Activated T-cell treated with anti-CD3 and anti-CD28 coated beads, Interleukin-2, amount 50 U/mL, for 48 hours (primary cell): ENCODE results near the gene PQBP1.

ENCODE experiments used
- DNase-seq, 2 experiments: peaks; one replicate each; pipeline ENCODE4 v3.0.0-alpha.2; 2020

PQBP1 gene

DNA sequence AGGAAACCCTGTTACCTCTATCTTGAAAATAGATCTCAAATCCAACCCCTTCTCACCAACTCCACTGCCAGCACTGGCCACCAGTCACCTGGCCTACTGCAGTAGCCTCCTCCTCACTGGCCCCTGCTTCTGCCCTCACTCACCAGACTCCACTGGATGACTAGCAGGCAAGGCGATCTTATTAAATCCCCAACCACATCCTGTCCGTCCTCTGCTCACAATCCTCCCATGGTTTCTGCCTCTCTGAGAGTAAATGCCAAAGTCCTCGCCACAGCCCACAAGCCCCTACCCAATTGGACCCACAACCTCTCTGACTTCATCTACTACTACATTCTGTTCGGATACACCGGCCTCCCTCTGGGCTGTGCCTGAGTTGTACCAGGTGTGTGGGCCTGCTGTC is 26.5 kb downstream of the PQBP1 start:
- no peak for DNase-seq

DNA sequence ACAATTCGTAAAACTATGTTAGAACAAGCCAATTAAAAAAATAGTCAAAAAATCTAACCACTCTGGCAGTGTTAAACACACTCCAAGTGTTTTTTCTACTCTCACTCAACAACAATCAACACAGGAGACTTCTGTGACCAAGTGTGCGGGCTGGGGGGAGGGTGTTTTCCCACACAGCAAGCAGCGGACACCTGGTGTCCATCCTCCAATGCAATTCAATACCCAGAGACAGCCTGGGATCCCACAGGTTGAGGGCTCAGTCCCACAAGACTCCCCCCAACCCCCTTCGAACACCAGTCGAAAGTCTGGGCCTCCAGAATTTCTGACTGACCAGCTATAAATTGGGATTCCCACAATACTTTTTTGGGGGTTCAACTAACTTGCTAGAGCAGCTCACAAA is 29.4 kb downstream of the PQBP1 start:
- DNase-seq, result no peak

DNA sequence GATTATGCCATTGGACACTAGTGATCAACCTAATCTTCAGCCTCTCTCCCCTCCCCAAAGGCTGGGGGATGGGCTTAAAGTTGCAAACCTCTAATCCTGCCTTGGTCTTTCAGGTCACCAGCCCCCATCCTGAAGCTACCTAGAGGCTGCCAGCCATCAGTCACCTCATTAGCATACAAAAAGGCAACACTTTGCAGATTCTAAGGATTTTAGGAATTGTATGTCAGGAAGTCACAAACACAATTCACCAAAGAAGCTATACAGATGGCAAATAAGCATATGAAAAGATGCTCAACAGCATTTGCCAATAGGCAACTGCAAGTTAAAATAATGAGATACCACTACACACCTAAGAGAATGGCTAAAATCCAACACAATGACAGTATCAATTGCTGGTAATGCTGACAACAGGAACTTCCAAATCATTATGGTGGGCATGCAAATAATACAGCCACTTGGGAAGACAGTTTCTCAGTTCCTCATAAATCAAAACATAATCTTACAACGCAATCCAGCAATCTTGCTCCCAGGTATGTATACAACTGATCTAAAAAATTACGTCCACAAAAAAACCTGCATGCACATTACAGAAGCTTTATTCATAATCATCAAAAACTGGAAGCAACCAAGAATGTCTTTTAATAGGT is 30.1 kb downstream of the PQBP1 start:
- no peak for DNase-seq

DNA sequence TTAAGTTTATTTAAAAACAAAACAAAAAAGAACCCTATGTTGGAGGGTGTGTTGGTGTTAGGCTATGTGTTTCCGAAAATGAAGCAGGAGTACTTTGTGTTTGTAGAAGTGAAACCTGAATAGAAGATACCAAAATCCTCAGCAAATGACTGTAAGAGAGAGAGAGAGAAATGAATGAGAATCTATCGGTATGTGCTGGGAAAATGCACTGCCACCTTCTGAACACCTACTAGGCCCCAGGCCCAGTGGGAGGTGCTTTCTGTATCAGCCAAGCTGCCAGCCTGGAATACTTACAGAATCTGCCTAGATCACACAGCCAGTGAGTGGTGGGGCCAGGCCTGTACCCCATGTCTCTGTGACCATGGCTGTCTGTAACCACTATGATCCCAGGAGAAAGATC is 36.0 kb downstream of the PQBP1 start:
- DNase-seq, result peak in 1 of 2 experiments; percentile 59

DNA sequence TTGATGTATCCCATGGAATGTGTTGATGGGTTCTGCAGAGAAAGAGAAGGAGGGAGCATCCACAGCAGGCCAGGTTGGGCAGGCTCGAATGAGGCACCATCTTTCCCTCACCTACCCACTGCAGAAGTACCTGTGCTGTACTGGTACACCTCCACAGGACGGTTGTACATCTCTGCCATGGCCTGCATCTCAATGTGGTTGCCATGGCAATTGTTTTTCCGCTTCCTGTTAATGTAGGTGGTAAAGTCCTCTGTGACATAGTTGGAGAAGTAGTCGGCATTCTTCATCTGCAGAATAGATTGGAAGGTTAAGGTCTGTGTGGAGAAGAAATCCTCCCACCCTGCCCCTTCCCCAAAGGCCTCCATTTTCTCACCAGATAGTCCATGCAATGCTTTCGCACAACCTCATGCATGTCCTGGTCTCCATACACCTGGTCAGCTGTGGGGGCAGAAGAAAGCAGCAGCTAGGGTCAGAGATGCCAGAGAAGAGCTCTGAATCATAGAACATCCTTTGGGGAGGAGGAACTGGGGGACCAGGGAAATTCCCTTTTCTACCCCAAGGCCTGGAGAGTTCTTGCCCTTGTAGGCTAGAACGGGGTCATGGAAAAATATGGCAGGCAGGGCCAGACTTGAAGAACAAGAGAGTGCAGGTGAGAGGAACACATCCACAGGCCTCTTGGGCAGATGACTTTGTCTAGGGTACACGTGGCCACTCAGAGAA is 37.0 kb downstream of the PQBP1 start:
- DNase-seq, result peak; percentile 54 to 60

DNA sequence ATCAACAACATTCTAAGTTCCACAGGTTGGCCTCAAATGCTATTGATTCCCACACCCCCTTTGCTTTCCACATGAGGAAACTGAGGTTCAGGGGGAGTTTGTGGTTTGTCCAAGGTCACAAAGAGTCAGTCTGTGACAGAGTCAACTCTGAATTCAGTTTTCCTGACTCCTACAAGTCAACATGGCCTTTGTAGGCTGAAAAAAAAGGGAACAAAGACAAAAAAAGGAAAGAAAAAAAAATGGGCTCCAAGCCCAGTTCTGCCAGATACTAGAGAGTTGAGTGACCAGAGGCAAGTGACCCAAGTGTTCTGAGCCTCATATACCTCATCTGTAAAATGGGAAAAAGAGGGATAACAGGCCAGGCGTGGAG is 37.6 kb downstream of the PQBP1 start:
- DNase-seq, result no peak

DNA sequence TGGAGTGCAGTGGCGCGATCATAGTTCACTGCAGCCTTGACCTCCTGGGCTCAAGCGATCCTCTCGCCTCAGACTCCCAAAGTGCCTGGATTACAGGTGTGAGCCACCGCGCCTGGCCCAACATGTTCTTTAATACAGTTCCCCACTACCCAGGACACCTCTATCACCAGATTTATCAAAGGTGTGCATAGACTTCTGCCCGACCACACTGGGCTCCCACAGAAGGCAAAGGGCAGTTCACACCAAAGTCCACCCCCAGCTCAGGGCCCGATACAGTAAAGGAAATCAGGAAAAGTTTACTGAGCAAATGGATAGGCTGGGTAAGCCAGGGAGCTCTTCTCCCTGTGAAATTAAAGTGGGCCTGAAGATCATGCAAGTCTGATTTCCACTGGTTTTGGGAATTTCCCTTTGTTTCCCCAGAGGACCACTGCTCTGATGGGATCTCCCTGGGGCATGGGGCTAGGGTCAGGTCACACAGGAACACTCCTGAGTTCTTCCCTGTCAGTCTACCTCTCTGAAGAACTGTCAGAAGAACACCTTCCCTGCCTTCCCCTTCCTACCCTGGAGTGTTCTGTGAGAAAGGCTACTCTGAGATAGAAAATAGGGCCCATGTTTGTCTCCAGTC is 38.8 kb downstream of the PQBP1 start:
- DNase-seq, result no peak

DNA sequence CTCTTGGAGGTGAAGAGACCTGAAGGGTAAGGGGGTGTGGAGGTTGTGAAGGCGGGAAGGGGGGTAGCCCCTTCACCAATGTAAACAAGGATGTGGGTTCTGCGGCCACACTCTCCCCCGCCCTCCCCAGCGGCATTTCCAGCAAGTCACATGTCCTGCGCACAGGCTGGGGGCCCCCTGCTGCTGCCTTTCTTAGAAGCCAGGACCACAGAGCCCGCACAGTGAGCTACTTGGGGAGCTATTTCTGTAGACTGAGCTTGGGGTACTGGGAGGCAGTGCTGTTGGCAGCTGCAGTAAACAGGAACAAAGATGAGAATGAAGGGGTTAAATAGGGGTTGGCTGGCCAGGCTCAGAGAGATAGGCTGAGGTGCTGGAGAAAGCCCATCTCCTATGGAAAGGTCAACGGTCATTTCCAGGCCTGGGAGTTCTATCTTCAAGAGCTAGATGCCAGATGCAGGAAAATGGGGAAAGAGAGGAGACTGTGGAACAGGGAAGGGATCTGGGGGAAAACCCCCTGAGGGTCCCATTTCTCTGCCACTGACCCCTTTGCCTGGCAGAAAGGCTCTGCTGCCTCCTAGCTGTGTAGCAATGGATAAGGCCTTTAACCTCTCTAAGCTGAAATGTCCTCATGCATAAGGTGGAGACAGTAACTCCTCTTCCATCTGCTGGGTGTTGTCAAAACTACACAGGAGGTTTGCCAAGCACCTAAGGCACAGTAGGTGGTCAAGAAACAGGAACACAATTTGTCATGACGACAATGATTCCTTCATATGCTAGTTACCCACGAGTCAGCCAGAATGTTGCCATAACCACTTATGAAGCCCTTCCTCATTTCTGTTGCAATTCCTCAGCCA is 39.6 kb downstream of the PQBP1 start:
- peak; percentile 96 for DNase-seq

DNA sequence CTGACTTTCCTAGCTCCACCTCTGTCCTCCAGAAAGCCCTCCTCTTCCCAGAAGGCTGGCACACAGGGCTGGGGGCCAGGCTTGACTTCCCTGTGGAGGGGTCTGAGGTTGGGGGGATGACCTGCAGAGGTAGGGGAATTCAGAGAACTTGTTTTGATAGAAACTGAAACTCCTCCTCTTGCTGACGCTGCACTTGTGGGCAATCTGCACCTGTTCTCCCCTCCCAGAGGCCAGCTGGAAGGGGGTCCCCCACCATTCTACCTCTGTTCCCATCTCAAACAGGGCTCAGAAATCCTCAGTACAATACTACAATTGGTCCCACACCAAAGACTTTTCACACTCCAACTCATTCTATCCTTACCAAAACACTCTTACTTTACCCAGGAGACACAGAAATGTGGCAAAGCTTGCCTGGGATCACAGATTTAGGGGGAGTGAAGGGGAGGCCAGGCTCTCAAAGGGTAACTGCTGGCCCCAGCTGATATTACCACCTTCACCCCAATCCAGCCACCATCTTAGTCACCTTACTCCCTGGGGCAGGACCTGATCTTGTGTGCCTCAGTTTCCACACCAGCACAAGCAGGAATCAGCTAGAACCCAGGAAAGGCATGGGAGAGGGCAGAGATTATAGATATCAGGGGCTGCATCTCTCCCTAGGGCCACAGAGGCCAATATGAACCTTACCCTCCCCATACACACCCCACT is 41.1 kb downstream of the PQBP1 start:
- peak; percentile 82 to 86 for DNase-seq

DNA sequence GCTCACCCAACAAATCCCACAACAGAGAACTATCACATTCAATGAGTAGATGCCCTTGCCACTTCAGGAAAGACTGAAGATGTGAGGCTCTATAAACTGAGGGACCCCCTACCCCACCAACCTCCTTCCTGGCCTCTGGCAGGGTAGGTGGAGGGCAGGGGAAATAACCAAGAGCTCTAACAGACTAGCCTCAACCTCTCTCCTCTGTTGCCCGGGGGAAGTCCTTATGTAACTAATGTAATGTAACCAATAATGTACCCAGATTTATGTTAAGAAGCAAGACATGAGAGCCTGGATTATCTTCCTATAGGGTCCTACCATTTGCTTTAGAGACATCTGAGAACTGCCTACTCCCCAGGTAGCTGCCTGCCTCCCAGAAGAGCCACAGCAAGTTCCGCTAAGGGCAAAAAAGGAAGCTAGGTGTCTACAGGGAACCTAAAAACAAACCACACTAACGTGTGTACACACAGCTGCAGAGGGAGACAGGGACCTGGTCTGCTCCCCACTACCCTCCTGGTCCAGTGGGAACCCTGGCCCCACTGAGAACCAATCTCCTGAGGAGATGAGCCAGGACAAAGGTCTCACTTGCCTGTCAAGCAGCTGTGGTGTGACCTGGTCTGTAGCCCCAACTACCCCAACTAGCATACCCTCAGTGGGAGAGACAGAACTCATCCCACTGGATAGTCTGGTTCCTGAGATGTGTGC is 41.9 kb downstream of the PQBP1 start:
- peak; percentile 49 to 57 for DNase-seq

DNA sequence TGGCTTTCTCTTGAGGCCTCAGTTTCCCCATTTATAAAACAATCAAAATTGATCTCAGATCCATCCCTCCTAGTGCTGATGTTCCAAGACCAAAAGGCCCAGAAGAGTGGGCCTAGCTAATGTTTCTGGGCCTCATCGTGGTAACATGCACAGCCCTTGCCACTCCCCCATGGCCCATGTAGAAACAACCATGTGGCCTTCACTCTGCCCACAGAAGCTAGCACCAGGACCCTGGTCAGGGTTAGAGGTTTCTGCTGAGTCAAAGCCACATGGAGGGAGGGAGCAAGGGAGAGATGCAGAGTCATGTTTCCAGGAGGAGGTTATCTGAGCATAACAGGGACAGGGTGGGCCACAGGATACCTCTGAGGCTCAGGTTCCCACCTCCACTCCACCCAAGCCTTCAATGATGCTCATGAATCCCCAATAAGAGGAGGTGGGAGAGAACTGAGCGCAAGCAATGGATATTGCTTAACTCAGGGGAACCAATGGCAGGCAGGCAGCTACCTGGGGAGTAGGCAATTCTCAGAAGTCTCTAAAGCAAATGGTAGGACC is 42.8 kb downstream of the PQBP1 start:
- peak; percentile 45 to 51 for DNase-seq

DNA sequence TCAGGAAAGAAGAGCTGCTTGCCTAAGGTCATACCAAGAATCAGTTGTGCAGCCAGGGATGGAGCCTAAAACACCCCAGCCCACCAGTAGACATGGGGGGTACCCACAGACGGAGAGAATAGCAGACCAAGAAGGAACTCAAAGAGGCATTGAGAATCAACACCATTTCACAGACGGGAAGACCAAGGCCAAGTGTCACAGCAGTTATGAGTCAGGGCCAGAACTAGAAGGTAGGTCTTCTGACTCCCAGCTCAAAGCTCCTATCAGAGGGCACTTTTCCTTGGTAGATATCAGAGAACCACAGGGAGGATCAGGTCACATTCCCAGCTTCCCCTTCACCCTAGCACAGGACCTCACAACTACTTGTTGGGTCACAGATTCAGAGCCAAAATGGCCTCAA is 45.2 kb downstream of the PQBP1 start:
- DNase-seq, result peak in 1 of 2 experiments; percentile 45

DNA sequence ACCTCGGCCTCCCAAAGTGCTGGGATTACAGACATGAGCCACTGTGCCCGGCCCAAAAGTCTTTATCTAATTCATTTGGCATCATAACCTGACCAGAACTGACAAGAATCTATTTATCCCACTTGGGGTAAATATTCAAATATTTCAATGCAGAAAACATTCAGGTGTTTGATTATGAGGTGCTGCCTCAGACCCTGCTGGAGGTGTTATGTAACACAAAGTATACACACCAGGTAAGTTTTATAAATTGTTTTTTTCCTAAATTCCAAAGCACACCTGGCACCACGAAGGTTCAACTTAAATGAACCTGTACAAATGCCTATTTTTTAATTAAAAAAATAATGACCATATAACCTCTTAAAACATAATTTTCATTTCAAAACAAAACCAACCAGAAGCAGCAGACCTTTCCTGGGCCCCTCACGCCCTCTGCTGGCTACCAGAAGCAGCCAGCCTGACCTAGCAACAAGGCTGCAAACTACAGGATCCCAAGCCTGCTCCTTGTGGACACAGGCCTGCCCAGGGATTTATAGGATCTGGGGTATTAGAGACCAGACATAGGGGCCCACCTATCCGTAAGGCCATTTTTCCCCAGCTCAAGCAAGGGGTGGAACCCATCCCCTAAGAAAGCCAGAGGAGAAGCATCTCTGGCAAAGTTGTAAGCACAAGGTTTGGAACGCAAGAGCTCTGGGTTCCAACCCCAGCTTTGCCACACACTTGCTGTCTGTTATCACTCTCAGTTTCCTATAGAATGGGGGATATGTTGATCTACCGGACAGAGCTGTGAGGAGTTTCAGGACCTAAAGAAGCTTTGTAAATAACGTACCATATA is 48.0 kb downstream of the PQBP1 start:
- peak; percentile 63 to 73 for DNase-seq

DNA sequence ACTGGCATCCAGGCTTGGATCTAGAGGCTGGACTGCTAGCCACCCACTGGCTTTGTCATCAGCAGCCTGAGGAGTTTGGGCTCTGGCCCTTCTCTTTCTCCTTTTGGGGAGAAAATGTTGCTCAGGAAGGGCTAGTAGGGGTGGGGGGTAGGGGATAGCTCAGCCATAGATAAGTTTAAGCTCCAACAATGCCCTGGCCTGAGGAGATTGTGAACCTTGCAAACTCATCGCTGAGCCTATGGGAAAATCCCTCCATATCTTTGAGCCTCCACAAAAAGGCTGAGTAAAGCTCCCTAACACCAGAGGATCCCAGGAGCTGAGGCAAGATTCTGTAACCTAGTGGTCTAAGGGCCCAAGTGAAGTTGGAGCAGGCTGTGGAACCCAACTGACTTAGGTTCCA is 50.9 kb downstream of the PQBP1 start:
- DNase-seq, result no peak
